HEK293 (cell line): ENCODE results near the gene KIAA0753.

ENCODE experiments used
- CTCF ChIA-PET: fragments of 350-600 bp; formaldehyde crosslinking; extraction: SDS; loops from one replicate; lab custom pipeline; 2021; ENCODE audit warnings: antibody characterized with exemption; lab: Yijun Ruan, JAX
- POLR2A ChIA-PET: fragments of 300-600 bp; formaldehyde crosslinking; extraction: SDS; loops from one replicate; lab custom pipeline; 2020; ENCODE audit warnings: antibody characterized with exemption, inconsistent platforms; lab: Yijun Ruan, JAX
- H3K27ac ChIP-seq: fragments of 200-500 bp; sonication (Bioruptor generic); 2 replicates; pipeline ENCODE4 v1.5.1; 2014; ENCODE audit warnings: low read depth, low read length, control low read depth, inconsistent platforms; ENCODE audit errors: extremely low read depth
- H3K36me3 ChIP-seq, 2 experiments: fragments of 200-500 bp in 1 of 2; sonication (Bioruptor generic) in 1 of 2; 1 replicate in 1 of 2; 2 replicates in 1 of 2; pipeline ENCODE4 v1.5.1; 2014 to 2017; ENCODE audit warnings: inconsistent platforms in 2 of 2, low read length in 2 of 2; ENCODE audit not compliant: control insufficient read depth in 2 of 2, insufficient read depth in 1 of 2
- H3K4me1 ChIP-seq: fragments of 200-500 bp; sonication (Bioruptor generic); 2 replicates; pipeline ENCODE4 v1.5.1; 2014; ENCODE audit warnings: mild to moderate bottlenecking, low read length, inconsistent platforms; ENCODE audit not compliant: control insufficient read depth, insufficient read depth
- H3K4me3 ChIP-seq: 2 replicates; pipeline ENCODE4 v1.5.1; 2011; ENCODE audit warnings: low read depth, mild to moderate bottlenecking, control low read depth, low read length, moderate library complexity
- H3K9me3 ChIP-seq: fragments of 200-500 bp; sonication (Bioruptor generic); 2 replicates; pipeline ENCODE4 v1.5.1; 2014; ENCODE audit warnings: low read depth, low read length, inconsistent platforms; ENCODE audit not compliant: control insufficient read depth, insufficient read depth
- GLIS1 ChIP-seq: fragments of 450-650 bp; formaldehyde crosslinking; IDR thresholded peaks from 2 replicates; pipeline ENCODE4 v1.5.1; 2016; ENCODE audit warnings: missing biosample characterization, missing genetic modification characterization
- GLIS2 ChIP-seq: fragments of 450-650 bp; formaldehyde crosslinking; IDR thresholded peaks from 2 replicates; pipeline ENCODE4 v1.5.1; 2016; ENCODE audit warnings: missing biosample characterization, missing genetic modification characterization
- IKZF3 ChIP-seq: fragments of 450-650 bp; IDR thresholded peaks from 2 replicates; pipeline ENCODE4 v1.5.0; 2018; ENCODE audit warnings: missing biosample characterization, mild to moderate bottlenecking, missing genetic modification characterization, moderate library complexity
- OSR2 ChIP-seq: fragments of 450-650 bp; formaldehyde crosslinking; IDR thresholded peaks from 2 replicates; pipeline ENCODE4 v1.5.1; 2016; ENCODE audit warnings: missing biosample characterization, missing genetic modification characterization
- PRDM4 ChIP-seq: fragments of 450-650 bp; formaldehyde crosslinking; IDR thresholded peaks from 2 replicates; pipeline ENCODE4 v1.5.1; 2017; ENCODE audit warnings: missing biosample characterization, missing genetic modification characterization
- WT1 ChIP-seq: fragments of 450-650 bp; formaldehyde crosslinking; IDR thresholded peaks from 2 replicates; pipeline ENCODE4 v1.5.1; 2016; ENCODE audit warnings: missing biosample characterization, missing genetic modification characterization
- ZBTB8A ChIP-seq: fragments of 450-650 bp; formaldehyde crosslinking; IDR thresholded peaks from 2 replicates; pipeline ENCODE4 v1.5.1; 2016; ENCODE audit warnings: missing biosample characterization, missing genetic modification characterization
- ZIC2 ChIP-seq: fragments of 450-650 bp; formaldehyde crosslinking; IDR thresholded peaks from 2 replicates; pipeline ENCODE4 v1.5.1; 2016; ENCODE audit warnings: missing biosample characterization, missing genetic modification characterization
- ZNF140 ChIP-seq: fragments of 450-650 bp; formaldehyde crosslinking; IDR thresholded peaks from 2 replicates; pipeline ENCODE4 v1.5.1; 2016; ENCODE audit warnings: missing biosample characterization, missing genetic modification characterization
- ZNF211 ChIP-seq: fragments of 450-650 bp; formaldehyde crosslinking; IDR thresholded peaks from 2 replicates; pipeline ENCODE4 v1.5.1; 2016; ENCODE audit warnings: low read depth, missing biosample characterization, missing genetic modification characterization
- ZNF341 ChIP-seq: fragments of 450-650 bp; formaldehyde crosslinking; IDR thresholded peaks from 2 replicates; pipeline ENCODE4; 2016; ENCODE audit warnings: low read depth, missing biosample characterization, missing genetic modification characterization
- ZNF366 ChIP-seq: fragments of 450-650 bp; formaldehyde crosslinking; conservative IDR thresholded peaks from 2 replicates; pipeline ENCODE4 v1.5.1; 2016; ENCODE audit warnings: missing biosample characterization, missing genetic modification characterization
- ZNF423 ChIP-seq: fragments of 450-650 bp; formaldehyde crosslinking; IDR thresholded peaks from 2 replicates; pipeline ENCODE4 v1.5.1; 2016; ENCODE audit warnings: missing biosample characterization, missing genetic modification characterization
- ZNF548 ChIP-seq: fragments of 450-650 bp; formaldehyde crosslinking; IDR thresholded peaks from 2 replicates; pipeline ENCODE4 v1.5.1; 2016; ENCODE audit warnings: missing biosample characterization, missing genetic modification characterization
- ZNF600 ChIP-seq: fragments of 450-650 bp; formaldehyde crosslinking; IDR thresholded peaks from 2 replicates; pipeline ENCODE4 v1.5.1; 2016; ENCODE audit warnings: missing biosample characterization, missing genetic modification characterization
- TF ChIP-seq, protein P1 (sequence below): fragments of 450-650 bp; formaldehyde crosslinking; conservative IDR thresholded peaks from 2 replicates; pipeline ENCODE4 v1.5.1; 2016; ENCODE audit warnings: low read depth, missing biosample characterization, missing genetic modification characterization
- TF ChIP-seq, protein P2 (sequence below): fragments of 450-650 bp; formaldehyde crosslinking; IDR thresholded peaks from 2 replicates; pipeline ENCODE4 v1.5.1; 2017; ENCODE audit warnings: missing biosample characterization, mild to moderate bottlenecking, missing genetic modification characterization, moderate library complexity

KIAA0753 gene

GRCh38 chr17:6677158-6677831 is 36.8 kb upstream of the KIAA0753 start:
- H3K4me1 ChIP-seq = no peaks in the 10 kb centered on the region
- no peaks in the 10 kb centered on the region for H3K9me3 ChIP-seq
- no peak overlapping the region for H3K27ac ChIP-seq
- H3K36me3 ChIP-seq = no peaks in the 10 kb centered on the region
- CTCF ChIA-PET = interaction anchor here (0.6 to 1.2 kb wide), 2 partner anchors 166 to 1699 kb away, joined by 4 to 7 read pairs; partner anchors contain the start of gene KRABD2
- POLR2A ChIA-PET = no interaction called here
- no peak overlapping the region for H3K4me3 ChIP-seq
- peak; percentile 69 for TF ChIP-seq OSR2
- 0 out of 2 replicates have a peak, but pooled peaks have one; percentile 13 for TF ChIP-seq PRDM4 (tag by site-specific recombination)
- TF ChIP-seq WT1 (tag by site-specific recombination) = peak; percentile 26; the same call in 1 of the 2 replicates
- TF ChIP-seq IKZF3 (tag by site-specific recombination) = 0 out of 2 replicates have a peak, but pooled peaks have one; percentile 34
- TF ChIP-seq, protein P1, sequence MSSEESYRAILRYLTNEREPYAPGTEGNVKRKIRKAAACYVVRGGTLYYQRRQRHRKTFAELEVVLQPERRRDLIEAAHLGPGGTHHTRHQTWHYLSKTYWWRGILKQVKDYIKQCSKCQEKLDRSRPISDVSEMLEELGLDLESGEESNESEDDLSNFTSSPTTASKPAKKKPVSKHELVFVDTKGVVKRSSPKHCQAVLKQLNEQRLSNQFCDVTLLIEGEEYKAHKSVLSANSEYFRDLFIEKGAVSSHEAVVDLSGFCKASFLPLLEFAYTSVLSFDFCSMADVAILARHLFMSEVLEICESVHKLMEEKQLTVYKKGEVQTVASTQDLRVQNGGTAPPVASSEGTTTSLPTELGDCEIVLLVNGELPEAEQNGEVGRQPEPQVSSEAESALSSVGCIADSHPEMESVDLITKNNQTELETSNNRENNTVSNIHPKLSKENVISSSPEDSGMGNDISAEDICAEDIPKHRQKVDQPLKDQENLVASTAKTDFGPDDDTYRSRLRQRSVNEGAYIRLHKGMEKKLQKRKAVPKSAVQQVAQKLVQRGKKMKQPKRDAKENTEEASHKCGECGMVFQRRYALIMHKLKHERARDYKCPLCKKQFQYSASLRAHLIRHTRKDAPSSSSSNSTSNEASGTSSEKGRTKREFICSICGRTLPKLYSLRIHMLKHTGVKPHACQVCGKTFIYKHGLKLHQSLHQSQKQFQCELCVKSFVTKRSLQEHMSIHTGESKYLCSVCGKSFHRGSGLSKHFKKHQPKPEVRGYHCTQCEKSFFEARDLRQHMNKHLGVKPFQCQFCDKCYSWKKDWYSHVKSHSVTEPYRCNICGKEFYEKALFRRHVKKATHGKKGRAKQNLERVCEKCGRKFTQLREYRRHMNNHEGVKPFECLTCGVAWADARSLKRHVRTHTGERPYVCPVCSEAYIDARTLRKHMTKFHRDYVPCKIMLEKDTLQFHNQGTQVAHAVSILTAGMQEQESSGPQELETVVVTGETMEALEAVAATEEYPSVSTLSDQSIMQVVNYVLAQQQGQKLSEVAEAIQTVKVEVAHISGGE (tag by site-specific recombination) = no peak
- TF ChIP-seq ZNF423 (tag by site-specific recombination) = peak; percentile 68
- 0 out of 2 replicates have a peak, but pooled peaks have one; percentile 41 for TF ChIP-seq GLIS1 (tag by site-specific recombination)
- TF ChIP-seq, protein P2, sequence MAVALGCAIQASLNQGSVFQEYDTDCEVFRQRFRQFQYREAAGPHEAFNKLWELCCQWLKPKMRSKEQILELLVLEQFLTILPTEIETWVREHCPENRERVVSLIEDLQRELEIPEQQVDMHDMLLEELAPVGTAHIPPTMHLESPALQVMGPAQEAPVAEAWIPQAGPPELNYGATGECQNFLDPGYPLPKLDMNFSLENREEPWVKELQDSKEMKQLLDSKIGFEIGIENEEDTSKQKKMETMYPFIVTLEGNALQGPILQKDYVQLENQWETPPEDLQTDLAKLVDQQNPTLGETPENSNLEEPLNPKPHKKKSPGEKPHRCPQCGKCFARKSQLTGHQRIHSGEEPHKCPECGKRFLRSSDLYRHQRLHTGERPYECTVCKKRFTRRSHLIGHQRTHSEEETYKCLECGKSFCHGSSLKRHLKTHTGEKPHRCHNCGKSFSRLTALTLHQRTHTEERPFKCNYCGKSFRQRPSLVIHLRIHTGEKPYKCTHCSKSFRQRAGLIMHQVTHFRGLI (tag by site-specific recombination) = no peak
- peak; percentile 49; the same call in 1 of the 2 replicates for TF ChIP-seq ZNF600
- TF ChIP-seq ZBTB8A (tag by site-specific recombination) = 0 out of 2 replicates have a peak, but pooled peaks have one; percentile 33
- no peak for TF ChIP-seq ZNF366 (tag by site-specific recombination)
- TF ChIP-seq ZNF140 (tag by site-specific recombination) = no peak
- TF ChIP-seq ZIC2 (tag by site-specific recombination) = peak; percentile 99
- no peak for TF ChIP-seq ZNF548 (tag by site-specific recombination)
- 0 out of 2 replicates have a peak, but pooled peaks have one; percentile 22 for TF ChIP-seq ZNF341 (tag by site-specific recombination)
- TF ChIP-seq GLIS2 (tag by site-specific recombination) = 0 out of 2 replicates have a peak, but pooled peaks have one; percentile 29

GRCh38 chr17:6676802-6677157 is 36.3 kb upstream of the KIAA0753 start:
- ChIA-PET CTCF (no interaction called here), POLR2A (no interaction called here)
- H3K4me1 ChIP-seq = no peaks in the 10 kb centered on the region
- TF ChIP-seq ZNF211 (tag by site-specific recombination) = no peak
- TF ChIP-seq ZIC2 (tag by site-specific recombination) = peak; percentile 50
- TF ChIP-seq, all 188 proteins: peak for 1
- no peak overlapping the region for H3K4me3 ChIP-seq
- no peaks in the 10 kb centered on the region for H3K9me3 ChIP-seq
- H3K27ac ChIP-seq = no peak overlapping the region
- H3K36me3 ChIP-seq = no peaks in the 10 kb centered on the region
